Gastrocnemius medialis (tissue), 4 donors: ENCODE results near the gene CD300LD.

Experiments used
- CTCF ChIP-seq, 5 experiments: fragments of 450-650 bp in 3 of 5; fragments of 200-600 bp in 2 of 5; sonication (generic) in 2 of 5; IDR thresholded peaks in 4 of 5; conservative IDR thresholded peaks in 1 of 5; 1 replicate in 4 of 5; 2 replicates in 1 of 5; pipeline ENCODE4 v1.5.1; 2016 to 2019; ENCODE audit warnings: antibody characterized with exemption in 5 of 5, mild to moderate bottlenecking in 3 of 5, moderate library complexity in 3 of 5
- POLR2A ChIP-seq, 2 donors: fragments of 450-650 bp; IDR thresholded peaks; one replicate each; pipeline ENCODE4 v1.6.1; 2017; ENCODE audit warnings: antibody characterized with exemption in 2 of 2, mild to moderate bottlenecking in 2 of 2, moderate library complexity in 2 of 2

- TF ChIP-seq CTCF (IDR thresholded peaks at IDR 0.05 in 4 of 5, conservative IDR thresholded peaks at IDR 0.05 in 1 of 5) = no peak
- TF ChIP-seq POLR2A (IDR thresholded peaks at IDR 0.05) = no peak
These were observed 45.2 kb upstream of the CD300LD start for GRCh38 chr17:74637265-74637664.
